Measurements from ENCODE around the gene GPC5.

DNA sequence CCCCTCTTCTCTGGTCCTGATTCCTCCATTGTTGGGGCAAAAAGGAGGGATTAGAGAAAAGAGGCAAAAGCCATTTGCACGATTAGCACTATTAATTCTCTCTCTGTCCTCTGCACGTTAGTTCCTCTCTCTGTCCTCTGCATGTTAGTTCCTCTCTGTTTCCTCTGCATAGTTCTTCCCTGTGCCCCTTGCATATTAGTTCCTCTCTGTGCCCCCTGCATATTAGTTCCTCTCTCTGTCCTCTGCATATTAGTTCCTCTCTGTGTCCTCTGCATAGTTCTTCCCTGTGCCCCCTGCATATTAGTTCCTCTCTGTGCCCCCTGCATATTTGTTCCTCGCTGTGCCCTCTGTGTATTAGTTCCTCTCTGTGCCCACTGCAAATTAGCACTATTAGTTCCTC is 981.0 kb downstream of the GPC5 start:
- TF ChIP-seq, protein P1, sequence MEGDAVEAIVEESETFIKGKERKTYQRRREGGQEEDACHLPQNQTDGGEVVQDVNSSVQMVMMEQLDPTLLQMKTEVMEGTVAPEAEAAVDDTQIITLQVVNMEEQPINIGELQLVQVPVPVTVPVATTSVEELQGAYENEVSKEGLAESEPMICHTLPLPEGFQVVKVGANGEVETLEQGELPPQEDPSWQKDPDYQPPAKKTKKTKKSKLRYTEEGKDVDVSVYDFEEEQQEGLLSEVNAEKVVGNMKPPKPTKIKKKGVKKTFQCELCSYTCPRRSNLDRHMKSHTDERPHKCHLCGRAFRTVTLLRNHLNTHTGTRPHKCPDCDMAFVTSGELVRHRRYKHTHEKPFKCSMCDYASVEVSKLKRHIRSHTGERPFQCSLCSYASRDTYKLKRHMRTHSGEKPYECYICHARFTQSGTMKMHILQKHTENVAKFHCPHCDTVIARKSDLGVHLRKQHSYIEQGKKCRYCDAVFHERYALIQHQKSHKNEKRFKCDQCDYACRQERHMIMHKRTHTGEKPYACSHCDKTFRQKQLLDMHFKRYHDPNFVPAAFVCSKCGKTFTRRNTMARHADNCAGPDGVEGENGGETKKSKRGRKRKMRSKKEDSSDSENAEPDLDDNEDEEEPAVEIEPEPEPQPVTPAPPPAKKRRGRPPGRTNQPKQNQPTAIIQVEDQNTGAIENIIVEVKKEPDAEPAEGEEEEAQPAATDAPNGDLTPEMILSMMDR (IDR thresholded peaks at IDR 0.05 in 8 of 11, conservative IDR thresholded peaks at IDR 0.05 in 3 of 11): no peak
- TF ChIP-seq POLR2AphosphoS5 (IDR thresholded peaks at IDR 0.05): no peak

Data from spleen (tissue), 7 donors.